ENCODE data around the gene KDM4E.

Gene KDM4E

GRCh38 chr11:95050595-95051202 lies 25.6 kb downstream of the KDM4E start:
- no peak for DNase-seq (ENCODE audit: low spot score)

DNA sequence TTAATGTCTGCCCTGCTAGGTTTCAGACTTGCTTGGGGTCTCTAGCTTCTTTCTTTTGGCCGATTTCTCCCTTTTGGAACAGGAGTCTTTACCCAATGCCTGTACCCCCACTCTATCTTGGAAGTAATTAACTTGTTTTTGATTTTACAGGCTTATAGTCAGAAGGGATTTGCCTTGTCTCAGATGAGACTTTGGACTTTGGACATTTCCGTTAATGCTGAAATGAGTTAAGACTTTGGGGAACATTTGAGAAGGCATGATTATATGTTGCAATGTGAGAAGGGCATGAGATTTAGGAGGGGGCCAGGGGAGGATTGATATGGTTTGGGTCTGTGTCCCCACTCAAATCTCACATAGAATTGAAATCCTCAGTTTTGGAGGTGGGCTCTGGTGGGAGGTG lies 29.3 kb downstream of the KDM4E start:
- DNase-seq (ENCODE audit: low spot score): no peak

DNA sequence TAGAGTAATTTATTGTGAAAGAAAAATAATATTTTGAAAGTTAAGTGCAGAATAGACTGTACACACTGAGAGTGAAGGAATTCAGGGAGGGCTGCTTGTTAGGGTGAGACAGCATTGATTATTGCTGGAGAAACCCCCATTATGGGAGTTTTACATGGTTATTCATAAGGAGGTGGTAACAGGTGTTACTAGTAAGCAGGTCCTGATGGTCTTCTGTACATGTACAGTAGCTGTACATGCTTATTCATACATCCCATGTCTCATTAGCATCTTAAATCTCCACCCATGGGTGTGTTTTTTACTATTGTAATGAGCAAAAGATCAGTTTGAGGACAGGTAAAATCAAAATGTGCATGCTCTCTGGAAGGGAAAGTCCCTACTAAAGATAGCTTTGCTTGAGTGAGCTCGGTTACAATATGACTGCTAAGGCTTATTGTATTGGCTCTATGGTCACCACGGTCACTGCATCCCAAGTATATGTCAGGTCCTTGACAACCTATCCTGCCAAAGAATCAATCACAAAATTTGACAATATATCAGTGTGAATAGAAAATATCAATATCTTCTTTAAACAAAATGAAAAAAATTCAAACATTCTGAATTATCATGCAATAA lies 30.3 kb downstream of the KDM4E start:
- no peak for DNase-seq (ENCODE audit: low spot score)

GRCh38 chr11:95057959-95058358 lies 32.9 kb downstream of the KDM4E start:
- no peak for DNase-seq (ENCODE audit: low spot score)

- DNase-seq (ENCODE audit: low spot score): no peak
These were observed 33.6 kb downstream of the KDM4E start for GRCh38 chr11:95058621-95059020.

DNA sequence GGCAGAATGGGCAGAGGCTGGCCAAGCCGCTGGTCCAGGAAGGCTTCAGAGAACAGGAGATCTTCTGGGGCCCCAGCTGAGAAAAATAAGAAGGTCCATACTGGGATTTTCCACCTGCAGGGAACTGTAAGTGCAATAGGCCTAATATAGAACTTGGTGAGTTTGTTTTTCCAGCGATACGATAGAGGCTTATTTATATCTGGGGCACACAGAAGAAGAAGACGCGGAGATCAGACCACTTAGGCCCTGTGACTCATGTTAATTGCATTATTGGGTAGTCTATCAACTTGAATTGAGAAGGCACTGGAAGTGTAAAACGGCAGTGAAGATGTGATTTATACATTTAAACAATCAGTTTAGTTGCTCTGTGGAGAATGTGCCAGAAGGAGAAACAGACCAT lies 34.0 kb downstream of the KDM4E start:
- DNase-seq (ENCODE audit: low spot score): no peak

DNA sequence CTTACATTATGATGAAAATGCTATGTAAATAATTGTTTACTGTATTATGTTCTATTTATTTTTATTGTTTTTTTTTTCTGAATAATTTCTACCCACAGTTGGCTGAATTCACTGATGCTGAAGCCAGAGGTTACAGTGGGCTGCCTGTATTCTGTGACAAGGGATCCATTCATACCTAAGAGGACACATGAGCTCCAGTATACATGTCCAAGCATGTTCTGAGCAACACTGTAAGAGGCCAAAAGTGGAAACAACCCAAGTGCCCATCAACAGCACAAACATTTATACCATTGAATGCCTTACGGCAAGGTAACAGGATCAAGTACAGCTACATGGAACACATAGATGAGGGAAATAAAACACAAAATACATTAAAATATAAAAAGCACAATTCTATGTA lies 40.3 kb downstream of the KDM4E start:
- no peak for DNase-seq (ENCODE audit: low spot score)

DNA sequence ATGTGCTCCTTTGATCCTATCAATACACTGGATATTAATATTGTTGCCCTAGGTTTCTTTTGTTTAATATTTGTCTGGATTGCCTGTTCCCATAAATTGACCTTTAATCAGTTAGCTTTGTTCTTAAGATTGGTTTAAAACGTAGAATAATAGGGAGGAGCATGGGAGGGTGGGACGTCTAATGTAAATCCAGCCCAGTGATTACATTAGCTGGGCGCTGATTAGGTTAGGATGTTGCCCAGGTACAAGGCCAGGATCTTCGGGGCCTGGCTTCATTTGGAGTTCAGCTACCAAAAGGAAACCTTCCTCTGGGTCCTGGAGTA lies 41.6 kb downstream of the KDM4E start, which contains the start of gene SRSF8:
SRSF8 (plus strand) TSS at position 204 of the 323 bp plus-strand sequence. CDS start 308 bp downstream, outside the sequence.
- no peak for DNase-seq (ENCODE audit: low spot score)

- peak; percentile 82 for DNase-seq (ENCODE audit: low spot score)
These were observed 42.2 kb downstream of the KDM4E start for GRCh38 chr11:95067039-95067840.

- DNase-seq (ENCODE audit: low spot score): no peak
These were observed 42.8 kb downstream of the KDM4E start for GRCh38 chr11:95067841-95068219.

GRCh38 chr11:95068549-95068948 lies 43.5 kb downstream of the KDM4E start:
- peak; percentile 90 for DNase-seq (ENCODE audit: low spot score)

GRCh38 chr11:95070471-95070870 lies 45.4 kb downstream of the KDM4E start:
- DNase-seq (ENCODE audit: low spot score): no peak

- no peak for DNase-seq (ENCODE audit: low spot score)
These were observed 47.9 kb downstream of the KDM4E start for GRCh38 chr11:95072948-95073347.

- peak; percentile 72 for DNase-seq (ENCODE audit: low spot score)
These were observed 49.9 kb downstream of the KDM4E start for GRCh38 chr11:95074792-95075563.

DNA sequence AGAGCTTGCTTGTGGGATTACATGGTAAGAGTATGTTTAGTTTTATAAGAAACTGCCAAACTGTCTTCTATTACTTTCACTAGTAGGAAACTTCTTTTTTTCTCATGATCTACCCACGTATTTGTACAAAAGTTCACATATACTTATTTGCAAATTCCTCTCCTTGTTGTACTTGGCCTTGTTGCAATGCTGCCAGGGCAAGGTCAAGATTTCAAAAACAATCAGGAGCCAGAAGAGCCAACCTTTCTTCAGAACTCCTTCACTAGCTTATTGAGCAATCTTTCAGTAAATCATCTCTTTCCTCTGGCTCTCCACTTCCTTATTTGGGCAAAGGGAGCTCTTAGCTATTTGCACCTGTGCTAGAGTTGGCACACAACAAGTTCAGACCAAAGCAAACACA lies 51.4 kb downstream of the KDM4E start:
- DNase-seq (ENCODE audit: low spot score): no peak

DNA sequence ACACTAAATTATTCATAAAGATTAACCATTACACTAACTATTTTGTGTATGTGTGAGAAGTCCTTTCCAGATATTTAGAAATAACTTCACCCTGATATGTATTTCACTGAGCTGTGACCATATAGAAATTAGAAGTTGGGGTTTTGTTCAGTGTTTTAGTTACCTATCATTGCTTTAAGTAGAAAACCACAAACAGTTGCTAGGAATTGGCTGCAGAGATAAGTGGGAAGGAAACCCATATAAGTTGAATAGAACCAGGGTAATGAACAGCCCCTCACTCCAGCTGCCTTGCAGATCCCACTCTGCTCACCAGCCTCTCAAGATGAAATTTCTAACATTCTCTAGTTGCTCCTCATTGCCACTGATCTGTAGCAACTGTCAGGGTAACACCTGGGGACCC lies 51.9 kb downstream of the KDM4E start:
- DNase-seq (ENCODE audit: low spot score): no peak

All from LoVo (cell line).